K562 (cell line): Measurements from ENCODE around the gene POMT1. TPM values are rescaled to one million over a fixed set of nuclear protein-coding genes. Genes with fewer than 3 reads are reported as not detected.
A peak's percentile ranks its signal among the peaks of the same experiment; 100 is the strongest.

ENCODE experiments used
- ATAC-seq: fragments of 200-7000 bp; cut with Tn5 transposase; 3 replicates; pipeline ENCODE4 v1.9.1; 2020; ENCODE audit warnings: moderate library complexity
- BruUV-seq: library from RNA; stranded (reverse); fragments of 400-500 nt; replicated peaks from 2 replicates; lab custom pipeline; 2021; lab: Mats Ljungman, UMichigan
- CTCF ChIA-PET: fragments of 300-600 bp; formaldehyde crosslinking; extraction: SDS; loops from one replicate; lab custom pipeline; 2021; ENCODE audit warnings: low intra/inter-chr PET ratio; lab: Yijun Ruan, JAX
- POLR2A ChIA-PET: fragments of 300-600, 350-650 bp; sonication (Branson Sonifier 250); formaldehyde crosslinking; extraction: SDS; loops from one replicate; lab custom pipeline; 2021; ENCODE audit warnings: antibody characterized with exemption, inconsistent platforms; lab: Yijun Ruan, JAX
- DNase-seq, 4 experiments: peaks; one replicate each; pipeline versions ENCODE4 v3.0.0 to v3.0.0-alpha.2; 2011 to 2018; ENCODE audit warnings: low spot score in 3 of 4, mixed read lengths in 3 of 4; ENCODE audit errors: extremely low read depth in 1 of 4
- FAIRE-seq: peaks from 2 replicates; lab custom pipeline; 2011; peaks lifted over from hg19 to GRCh38; lab: Jason Lieb, UNC
- H2AFZ ChIP-seq: 2 replicates; pipeline ENCODE4 v1.6.0; 2011; ENCODE audit warnings: low read depth, low read length, control low read depth, inconsistent platforms
- H3K27ac ChIP-seq: fragments of 200-600 bp; 3 replicates; pipeline ENCODE4 v1.8.0; 2011; ENCODE audit warnings: low read depth, mild to moderate bottlenecking, control low read depth, inconsistent platforms, low read length, moderate library complexity, mixed read lengths; ENCODE audit errors: extremely low read depth
- H3K27me3 ChIP-seq, 2 experiments: fragments of 300-600 bp in 1 of 2; 2 replicates in 1 of 2; 3 replicates in 1 of 2; pipeline versions ENCODE4 v1.6.0 to v1.8.0; 2011; ENCODE audit warnings: inconsistent platforms in 2 of 2, low read length in 2 of 2, mild to moderate bottlenecking in 1 of 2, mixed read lengths in 1 of 2, moderate library complexity in 1 of 2; ENCODE audit not compliant: control insufficient read depth in 2 of 2, insufficient read depth in 2 of 2
- H3K36me3 ChIP-seq: fragments of 300-600 bp; 3 replicates; pipeline ENCODE4 v1.8.0; 2011; ENCODE audit warnings: mild to moderate bottlenecking, low read length, inconsistent platforms; ENCODE audit not compliant: control insufficient read depth, insufficient read depth
- H3K4me1 ChIP-seq, 2 experiments: fragments of 200-600 bp in 1 of 2; replicated peaks in 1 of 2; 2 replicates in 1 of 2; 3 replicates in 1 of 2; pipeline versions ENCODE4 v1.5.1 to v1.8.0; 2011; ENCODE audit warnings: inconsistent platforms in 2 of 2, low read length in 2 of 2, mild to moderate bottlenecking in 1 of 2, mixed read lengths in 1 of 2, moderate library complexity in 1 of 2; ENCODE audit not compliant: control insufficient read depth in 2 of 2, insufficient read depth in 2 of 2
- H3K4me2 ChIP-seq: 2 replicates; pipeline ENCODE4 v1.6.1; 2011; ENCODE audit warnings: low read length, control low read depth, inconsistent platforms, mixed read lengths; ENCODE audit not compliant: insufficient read depth
- H3K4me3 ChIP-seq: fragments of 200-600 bp; sonication (generic), shearing (Covaris generic); 2 replicates; pipeline ENCODE4 v1.5.1; 2016; ENCODE audit warnings: control low read depth, inconsistent platforms
- H3K79me2 ChIP-seq: fragments of 200-600 bp; 3 replicates; pipeline ENCODE4 v1.8.0; 2011; ENCODE audit warnings: low read length, inconsistent platforms; ENCODE audit not compliant: control insufficient read depth, insufficient read depth
- H3K9ac ChIP-seq, 2 experiments: 2 replicates each; pipeline versions ENCODE4 v1.6.0 to v1.6.1; 2011; ENCODE audit warnings: low read depth in 2 of 2, low read length in 2 of 2, control low read depth in 1 of 2, inconsistent platforms in 1 of 2, mild to moderate bottlenecking in 1 of 2, mixed read lengths in 1 of 2; ENCODE audit not compliant: insufficient read depth in 1 of 2
- H3K9me1 ChIP-seq: one replicate; pipeline ENCODE4 v1.6.0; 2011; ENCODE audit warnings: inconsistent platforms, mild to moderate bottlenecking, low read length, moderate library complexity; ENCODE audit not compliant: control insufficient read depth, insufficient read depth
- H3K9me3 ChIP-seq: replicated peaks from 2 replicates; pipeline ENCODE4 v1.5.1; 2011; ENCODE audit warnings: low read depth, low read length, inconsistent platforms; ENCODE audit not compliant: control insufficient read depth, insufficient read depth
- H4K20me1 ChIP-seq: replicated peaks from 2 replicates; pipeline ENCODE4 v1.6.1; 2011; ENCODE audit warnings: low read length, inconsistent platforms, mixed read lengths; ENCODE audit not compliant: control insufficient read depth, insufficient read depth
- ARID1B ChIP-seq: fragments of 450-650 bp; IDR thresholded peaks from 2 replicates; pipeline ENCODE4 v1.6.1; 2016; ENCODE audit warnings: antibody characterized with exemption, mild to moderate bottlenecking, inconsistent platforms
- CBFA2T2 ChIP-seq: fragments of 450-650 bp; conservative IDR thresholded peaks from 2 replicates; pipeline ENCODE4 v1.6.1; 2017; ENCODE audit warnings: mild to moderate bottlenecking
- CBFA2T3 ChIP-seq: fragments of 450-650 bp; IDR thresholded peaks from 2 replicates; pipeline ENCODE4 v1.6.1; 2017
- GATAD2A ChIP-seq: fragments of 450-650 bp; IDR thresholded peaks from 2 replicates; pipeline ENCODE4 v1.6.1; 2017
- KDM1A ChIP-seq, 2 experiments: fragments of 450-650 bp; IDR thresholded peaks; 2 replicates each; pipeline ENCODE4 v1.6.1; 2016; ENCODE audit warnings: mild to moderate bottlenecking in 2 of 2
- RCOR1 ChIP-seq, 2 experiments: IDR thresholded peaks; 2 replicates each; pipeline ENCODE4 v1.6.1; 2012; ENCODE audit warnings: low read depth in 2 of 2, low read length in 2 of 2, borderline replicate concordance in 1 of 2, improper control_type of control experiment in 1 of 2
- SAFB ChIP-seq: fragments of 200-400 bp; formaldehyde crosslinking; IDR thresholded peaks from 2 replicates; pipeline ENCODE4 v1.6.1; 2017; ENCODE audit warnings: low read depth, low read length, borderline replicate concordance
- SMARCA4 ChIP-seq: fragments of 450-650 bp; IDR thresholded peaks from 2 replicates; pipeline ENCODE4 v1.6.1; 2016
- SP2 ChIP-seq: IDR thresholded peaks from 2 replicates; pipeline ENCODE4 v1.6.1; 2011; ENCODE audit warnings: mild to moderate bottlenecking, low read depth, low read length, moderate library complexity; ENCODE audit not compliant: poor library complexity, severe bottlenecking; ENCODE audit errors: extremely low read depth
- TCF3 ChIP-seq: sonication (generic); formaldehyde crosslinking; IDR thresholded peaks from 2 replicates; pipeline ENCODE4 v1.4.0; 2020; ENCODE audit warnings: mild to moderate bottlenecking, missing genetic modification reagents
- TEAD4 ChIP-seq, 2 experiments: sonication (generic) in 1 of 2; formaldehyde crosslinking in 1 of 2; IDR thresholded peaks; 2 replicates each; pipeline versions ENCODE4 v1.6.1 to v1.8.0; 2012 to 2022; ENCODE audit warnings: borderline replicate concordance in 1 of 2, inconsistent platforms in 1 of 2, low read length in 1 of 2, mild to moderate bottlenecking in 1 of 2, missing genetic modification reagents in 1 of 2
- ZNF57 ChIP-seq: fragments of 450-650 bp; formaldehyde crosslinking; IDR thresholded peaks from 2 replicates; pipeline ENCODE4 v1.4.0; 2020; ENCODE audit warnings: mild to moderate bottlenecking, moderate library complexity
- WGBS: fragments of 100-300 bp; shearing (Covaris generic); methylation state at CpG from one replicate; pipeline ENCODE4 v1.1.6; 2016; ENCODE audit warnings: low coverage, mixed read lengths; ENCODE audit not compliant: insufficient coverage; ENCODE audit errors: missing lambda C conversion rate; 5-methylcytosine and 5-hydroxymethylcytosine counted together
- in situ Hi-C: fragments of 300-500 bp; cut with MboI; formaldehyde crosslinking; loops from 4 replicates; pipeline ENCODE4 v1.15.0; 2018; ENCODE audit warnings: inconsistent platforms, mixed read lengths
- intact Hi-C: fragments of 100-400 bp; cut with micrococcal nuclease; formaldehyde crosslinking; loops from 2 replicates; pipeline ENCODE4 v1.14.2; 2022
- polyA plus RNA-seq, 8 experiments: library from polyadenylated mRNA; depleted of rRNA in 4 of 8; stranded (reverse) in 5 of 8; unstranded in 3 of 8; fragments of >200 nt; fragmentation: Nextera tagmentation in 2 of 8; fragmentation: Illumina TruSeq in 1 of 8; extraction: Ambion mirVana in 2 of 8; extraction: Trizol in 1 of 8; gene quantifications; 2 replicates each; pipeline versions ENCODE4 v1.2.1 to v1.2.3, GENCODE V29; 2011 to 2014; ENCODE audit warnings: inconsistent platforms in 1 of 8, missing spikeins in 1 of 8
- total RNA-seq, 7 experiments: library from RNA; depleted of rRNA in 6 of 7; stranded (reverse); fragments of >200 nt in 6 of 7; fragmentation: Illumina TruSeq in 2 of 7; extraction: Trizol in 2 of 7; gene quantifications; 2 replicates each; pipeline versions ENCODE4 v1.2.1 to v1.2.3, GENCODE V29; 2011 to 2021; ENCODE audit warnings: low replicate concordance in 1 of 7
- TF ChIP-seq, protein P1 (sequence below): fragments of 200-800 bp; sonication (Bioruptor generic); IDR thresholded peaks from 2 replicates; pipeline ENCODE4 v1.6.1; 2017; ENCODE audit warnings: missing genetic modification characterization, missing compliant biosample characterization

POMT1 gene
- total and polyA plus RNA-seq, 9 of the 15 experiments (the other 6 are each of a cell fraction or from before 2014, with no cell fraction given) = 1.8 to 23.5 (median 14.6) TPM

DNA sequence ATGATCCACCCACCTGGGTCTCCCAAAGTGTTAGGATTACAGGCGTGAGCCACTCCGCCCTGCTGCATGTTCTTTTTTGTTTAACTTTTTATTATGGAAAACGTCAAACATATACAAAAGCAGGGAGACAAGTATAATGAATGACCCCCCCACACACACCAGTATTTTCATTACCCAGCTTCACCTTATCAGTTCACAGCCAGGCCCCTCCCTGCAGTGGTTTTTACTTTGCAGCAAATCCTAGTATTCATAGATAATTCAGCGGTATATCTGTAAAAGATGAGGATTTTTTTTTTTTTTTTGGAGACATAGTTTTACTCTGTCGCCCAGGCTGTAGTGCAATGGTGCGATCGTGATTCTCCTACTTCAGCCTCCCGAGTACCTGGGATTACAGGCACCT is 2.3 kb downstream of the POMT1 start:
- TF ChIP-seq KDM1A (IDR thresholded peaks at IDR 0.05) = peak; percentile 70 to 80
- TF ChIP-seq TCF3 (CRISPR knock-in tag) = peak; percentile 54; the same call in 1 of the 2 replicates
- TF ChIP-seq SMARCA4 = peak; percentile 36; the same call in 1 of the 2 replicates
- peak in 1 of 2 experiments; percentile 82; a peak in 2 of 4 replicates for TF ChIP-seq RCOR1 (IDR thresholded peaks at IDR 0.05; ENCODE audit: borderline replicate concordance in 1 of 2, low read depth in 2 of 2, low read length in 2 of 2)
- TF ChIP-seq CBFA2T2 = 0 out of 2 replicates have a peak, but pooled peaks have one; percentile 35
- TF ChIP-seq SP2 = no peak
- no peak for TF ChIP-seq GATAD2A
- TF ChIP-seq CBFA2T3 = peak; percentile 70
- TF ChIP-seq ARID1B = peak; percentile 45
- TF ChIP-seq SAFB = no peak
- no peak for TF ChIP-seq ZNF57 (CRISPR knock-in tag)
- TF ChIP-seq TEAD4 (IDR thresholded peaks at IDR 0.05; ENCODE audit: low read length) = peak; percentile 24; the same call in 1 of the 2 replicates
- TF ChIP-seq TEAD4 (CRISPR knock-in tag; IDR thresholded peaks at IDR 0.05; ENCODE audit: borderline replicate concordance) = no peak
- TF ChIP-seq, protein P1, sequence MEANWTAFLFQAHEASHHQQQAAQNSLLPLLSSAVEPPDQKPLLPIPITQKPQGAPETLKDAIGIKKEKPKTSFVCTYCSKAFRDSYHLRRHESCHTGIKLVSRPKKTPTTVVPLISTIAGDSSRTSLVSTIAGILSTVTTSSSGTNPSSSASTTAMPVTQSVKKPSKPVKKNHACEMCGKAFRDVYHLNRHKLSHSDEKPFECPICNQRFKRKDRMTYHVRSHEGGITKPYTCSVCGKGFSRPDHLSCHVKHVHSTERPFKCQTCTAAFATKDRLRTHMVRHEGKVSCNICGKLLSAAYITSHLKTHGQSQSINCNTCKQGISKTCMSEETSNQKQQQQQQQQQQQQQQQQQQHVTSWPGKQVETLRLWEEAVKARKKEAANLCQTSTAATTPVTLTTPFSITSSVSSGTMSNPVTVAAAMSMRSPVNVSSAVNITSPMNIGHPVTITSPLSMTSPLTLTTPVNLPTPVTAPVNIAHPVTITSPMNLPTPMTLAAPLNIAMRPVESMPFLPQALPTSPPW = peak; percentile 68
- TF ChIP-seq, all 486 proteins: peak for 9
- DNase-seq (peak in 2 of 4 experiments; percentile 46 to 60), FAIRE-seq (peak; percentile 40), ATAC-seq (no peak)
- H3K36me3 ChIP-seq = peaks cover 11% of the 10 kb centered on the region; the same call in 1 of the 3 replicates
- H3K4me1 ChIP-seq = peaks cover 4 to 25% of the 10 kb centered on the region in 2 experiments; a peak in 4 of 5 replicates
- H4K20me1 ChIP-seq = no peaks in the 10 kb centered on the region; the same call in 1 of the 2 replicates
- in situ Hi-C loops (no loop called here), intact Hi-C loops (loop anchor here (10.0 kb wide), 1 partner anchor 240 kb away; the partner anchor contains the start of gene RAPGEF1)
- no peak overlapping the region for H3K4me3 ChIP-seq
- 52% methylated on average over 7 of the region's 8 CpGs for WGBS
- no peak overlapping the region for H3K4me2 ChIP-seq
- H3K27me3 ChIP-seq = no peaks in the 10 kb centered on the region
- no peaks in the 10 kb centered on the region for H3K9me3 ChIP-seq
- ChIA-PET CTCF (no interaction called here), POLR2A (interaction anchor here (0.6 kb wide), 2 partner anchors 39 to 144 kb away, joined by 3 read pairs; no protein-coding TSS in a partner anchor)
- no peak overlapping the region for H3K27ac ChIP-seq
- H3K9ac ChIP-seq = no peak overlapping the region
- BruUV-seq = no TSS peak
- no peak overlapping the region for H2AFZ ChIP-seq
- H3K9me1 ChIP-seq = no peaks in the 10 kb centered on the region
- H3K79me2 ChIP-seq = peaks cover 10% of the 10 kb centered on the region
